Measurements from ENCODE around the gene ELFN1.

ELFN1 gene

GRCh38 chr7:1692515-1693418 lies 22.7 kb downstream of the ELFN1 start:
- TF ChIP-seq CTCF (IDR thresholded peaks at IDR 0.05): no peak
- TF ChIP-seq ZFX (IDR thresholded peaks at IDR 0.05; ENCODE audit: borderline replicate concordance): no peak
- no peak overlapping the region for H3K27ac ChIP-seq

GRCh38 chr7:1693419-1693990 lies 23.4 kb downstream of the ELFN1 start:
- H3K27ac ChIP-seq: no peak overlapping the region
- TF ChIP-seq ZFX (IDR thresholded peaks at IDR 0.05; ENCODE audit: borderline replicate concordance) (no peak), CTCF (IDR thresholded peaks at IDR 0.05) (no peak)

GRCh38 chr7:1693991-1694524 lies 24.0 kb downstream of the ELFN1 start:
- no peak for TF ChIP-seq ZFX (IDR thresholded peaks at IDR 0.05; ENCODE audit: borderline replicate concordance)
- TF ChIP-seq CTCF (IDR thresholded peaks at IDR 0.05): no peak
- H3K27ac ChIP-seq: no peak overlapping the region

GRCh38 chr7:1694611-1695511 lies 24.8 kb downstream of the ELFN1 start:
- no peak overlapping the region for H3K27ac ChIP-seq
- TF ChIP-seq ZFX (IDR thresholded peaks at IDR 0.05; ENCODE audit: borderline replicate concordance) (no peak), CTCF (IDR thresholded peaks at IDR 0.05) (no peak)

GRCh38 chr7:1695800-1696454 lies 25.9 kb downstream of the ELFN1 start:
- TF ChIP-seq CTCF (IDR thresholded peaks at IDR 0.05) (no peak), ZFX (IDR thresholded peaks at IDR 0.05; ENCODE audit: borderline replicate concordance) (no peak)
- no peak overlapping the region for H3K27ac ChIP-seq

- TF ChIP-seq CTCF (IDR thresholded peaks at IDR 0.05): no peak
- TF ChIP-seq ZFX (IDR thresholded peaks at IDR 0.05; ENCODE audit: borderline replicate concordance): no peak
- no peak overlapping the region for H3K27ac ChIP-seq
These were observed 26.8 kb downstream of the ELFN1 start for GRCh38 chr7:1696671-1697498.

Measured in 22Rv1 (cell line).